GM10847 (cell line): ENCODE data around the gene ZBTB1.

Experiments used
- POLR2A ChIP-seq: IDR thresholded peaks from 2 replicates; pipeline ENCODE4 v1.6.1; 2011; ENCODE audit not compliant: insufficient read length; ENCODE audit errors: extremely low read depth

ZBTB1 gene

GRCh38 chr14:64507376-64508156, 3.0 kb downstream of the ZBTB1 start:
- no peak for TF ChIP-seq POLR2A

DNA sequence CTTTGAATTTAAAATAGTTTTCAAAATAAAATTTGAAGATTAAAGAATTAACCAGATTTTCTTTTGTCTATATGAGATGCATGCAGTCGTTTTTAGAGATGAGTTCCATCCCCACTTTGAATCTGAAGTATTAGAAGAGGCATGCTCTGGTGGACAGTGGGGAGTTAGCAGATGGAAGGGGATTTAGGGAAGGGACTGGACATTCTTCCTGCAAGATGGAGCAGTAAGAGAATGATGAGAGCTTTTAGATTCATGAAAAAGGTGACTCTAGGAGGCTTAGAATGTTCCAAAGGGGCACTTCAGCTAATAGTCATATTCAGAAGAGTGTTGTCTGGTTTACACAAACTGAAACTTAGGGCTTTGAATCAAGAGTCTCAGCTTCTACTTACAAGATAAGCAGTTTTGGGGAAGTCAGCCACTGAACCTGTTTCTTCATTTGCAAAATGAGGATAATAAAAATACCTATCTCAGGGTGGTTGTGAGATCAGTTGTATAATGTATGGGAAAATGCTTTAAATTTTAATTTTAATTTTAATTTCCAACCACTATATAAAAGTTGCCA, 3.7 kb downstream of the ZBTB1 start:
- no peak for TF ChIP-seq POLR2A

DNA sequence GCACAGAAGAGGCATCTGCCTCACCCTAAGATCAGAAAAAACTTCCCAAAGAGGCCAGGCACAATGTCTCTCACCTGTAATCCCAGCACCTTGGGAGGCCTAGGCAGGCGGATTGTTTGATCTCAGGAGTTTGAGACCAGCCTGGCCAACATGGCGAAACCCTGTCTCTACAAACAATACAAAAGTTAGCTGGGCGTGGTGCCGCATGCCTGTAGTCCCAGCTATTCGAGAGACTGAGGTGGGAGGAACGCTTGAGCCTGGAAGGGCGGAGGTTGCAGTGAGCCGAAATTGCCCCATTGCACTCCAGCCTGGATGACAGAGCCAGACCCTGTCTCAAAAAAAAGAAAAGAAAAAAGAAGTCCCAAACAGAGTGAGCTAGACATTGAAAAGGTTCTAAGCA, 4.5 kb downstream of the ZBTB1 start:
- TF ChIP-seq POLR2A, result no peak

DNA sequence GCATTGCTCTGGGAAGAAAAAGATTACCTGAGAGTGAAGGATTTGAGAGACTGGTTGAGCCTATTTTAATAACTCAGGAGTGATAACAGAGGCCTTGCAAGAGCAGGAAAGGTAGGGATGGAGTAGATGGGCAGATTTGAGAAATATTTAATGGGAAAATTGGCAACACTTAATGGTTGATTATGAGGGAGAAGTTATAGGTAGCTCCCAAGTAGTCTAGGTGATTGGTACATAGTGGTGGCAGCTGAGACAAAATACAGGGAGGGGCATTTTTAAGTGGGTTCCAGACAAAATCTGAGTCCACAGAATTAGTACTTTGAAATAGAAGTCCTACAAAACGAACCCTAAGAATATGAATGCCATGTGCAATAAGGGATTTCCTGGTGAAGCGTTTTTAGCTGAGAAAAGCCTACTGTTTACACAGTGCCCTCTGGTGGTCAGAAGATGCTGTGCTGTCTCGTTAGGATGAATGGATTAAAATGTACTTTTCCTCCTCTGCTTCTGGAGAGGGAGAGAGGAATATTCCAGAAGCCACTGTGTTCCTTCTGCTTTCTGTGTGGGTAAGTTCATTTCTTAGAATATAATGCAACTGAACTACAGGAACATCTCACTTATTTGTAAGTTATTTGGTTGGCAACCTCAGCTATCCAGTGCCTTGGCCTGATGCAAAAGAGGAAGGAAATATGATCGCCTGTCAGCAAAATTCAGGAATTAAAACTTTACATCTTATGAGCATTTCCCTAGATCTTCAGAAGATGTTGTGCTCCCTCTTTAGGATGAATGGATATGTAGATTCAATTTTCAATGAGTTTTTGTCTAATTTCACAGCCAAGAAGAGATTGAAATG, 6.5 kb downstream of the ZBTB1 start:
- no peak for TF ChIP-seq POLR2A

- no peak for TF ChIP-seq POLR2A
Measured at GRCh38 chr14:64513271-64513670, 8.7 kb downstream of the ZBTB1 start.

DNA sequence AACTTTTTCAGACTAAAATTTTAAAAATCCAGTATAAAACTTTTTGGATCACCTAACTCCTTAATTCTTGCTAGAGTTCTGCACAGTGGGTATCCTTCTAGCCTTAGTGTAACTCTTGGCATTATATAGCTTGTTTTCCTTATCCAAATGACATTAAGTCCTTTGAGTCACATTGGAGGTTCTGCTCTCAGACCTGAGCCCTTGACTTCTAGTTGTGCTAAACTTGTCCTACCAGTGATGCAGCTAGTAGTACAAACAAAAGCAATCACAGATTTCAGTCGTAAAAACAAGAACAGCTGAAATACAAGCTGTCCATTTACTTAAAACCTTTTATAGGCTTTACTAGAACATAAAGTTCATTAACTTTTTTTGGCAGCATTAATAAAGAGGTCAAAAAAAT, 10.5 kb downstream of the ZBTB1 start:
- TF ChIP-seq POLR2A, result no peak

DNA sequence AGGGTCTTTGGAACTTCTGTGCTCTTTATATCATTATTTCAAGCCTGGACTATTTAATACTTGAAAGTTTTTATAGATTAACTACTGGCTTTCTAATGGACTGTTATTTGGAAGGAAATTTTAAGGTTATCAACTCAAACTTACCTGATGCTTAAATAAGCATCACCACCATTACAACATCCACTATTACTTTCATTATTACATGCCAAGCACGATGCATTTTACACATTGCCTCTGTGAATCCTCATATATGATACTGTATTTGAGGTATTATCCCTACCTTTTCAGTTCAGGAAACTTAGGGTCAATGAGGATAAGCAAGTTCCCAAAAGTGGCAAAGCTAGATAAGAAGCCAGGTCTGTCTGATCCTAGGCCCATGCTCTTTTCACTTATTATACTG, 12.4 kb downstream of the ZBTB1 start:
- no peak for TF ChIP-seq POLR2A

DNA sequence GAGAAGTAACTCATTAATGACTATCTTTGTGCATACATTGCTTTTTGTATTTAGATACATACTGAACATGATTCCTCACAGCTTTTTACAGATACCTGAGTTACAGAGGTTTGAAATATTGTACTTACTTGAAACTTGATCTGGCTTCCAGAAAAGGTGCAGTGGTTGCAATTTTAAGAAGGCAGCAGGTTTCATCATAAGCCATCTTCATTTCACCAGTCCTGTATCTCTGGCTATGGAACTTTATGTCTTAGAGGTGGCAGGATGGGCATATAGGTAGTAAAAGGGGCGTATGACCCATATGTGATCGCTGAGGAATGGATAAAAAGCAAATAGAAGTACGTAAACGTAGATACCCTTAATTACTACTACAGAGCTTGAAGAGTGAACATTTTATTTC, 13.7 kb downstream of the ZBTB1 start:
- no peak for TF ChIP-seq POLR2A

DNA sequence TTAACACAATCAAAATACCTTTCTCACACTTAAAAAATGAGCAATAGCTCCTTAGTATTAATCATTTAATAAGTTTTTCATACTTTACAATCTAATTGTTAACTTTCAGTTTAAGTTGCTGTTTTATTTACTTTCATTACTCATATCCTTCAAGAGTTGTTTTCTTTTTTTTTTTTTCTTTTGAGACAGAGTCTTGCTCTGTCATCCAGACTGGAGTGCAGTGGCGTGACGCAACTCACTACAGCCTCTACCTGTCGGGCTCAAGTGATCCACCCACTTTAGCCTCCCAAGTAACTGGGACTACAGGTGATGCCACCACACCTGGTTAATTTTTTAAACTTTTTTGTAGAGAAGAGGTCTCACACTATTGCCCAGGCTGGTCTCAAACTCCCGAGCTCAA, 16.1 kb downstream of the ZBTB1 start:
- TF ChIP-seq POLR2A, result no peak

- no peak for TF ChIP-seq POLR2A
Measured at GRCh38 chr14:64522591-64523355, 18.2 kb downstream of the ZBTB1 start.

- TF ChIP-seq POLR2A, result no peak
Measured at GRCh38 chr14:64525354-64525753, 20.8 kb downstream of the ZBTB1 start.

- TF ChIP-seq POLR2A, result no peak
Measured at GRCh38 chr14:64531567-64531966, 27.0 kb downstream of the ZBTB1 start.

GRCh38 chr14:64536488-64537245, 32.1 kb downstream of the ZBTB1 start:
- no peak for TF ChIP-seq POLR2A

DNA sequence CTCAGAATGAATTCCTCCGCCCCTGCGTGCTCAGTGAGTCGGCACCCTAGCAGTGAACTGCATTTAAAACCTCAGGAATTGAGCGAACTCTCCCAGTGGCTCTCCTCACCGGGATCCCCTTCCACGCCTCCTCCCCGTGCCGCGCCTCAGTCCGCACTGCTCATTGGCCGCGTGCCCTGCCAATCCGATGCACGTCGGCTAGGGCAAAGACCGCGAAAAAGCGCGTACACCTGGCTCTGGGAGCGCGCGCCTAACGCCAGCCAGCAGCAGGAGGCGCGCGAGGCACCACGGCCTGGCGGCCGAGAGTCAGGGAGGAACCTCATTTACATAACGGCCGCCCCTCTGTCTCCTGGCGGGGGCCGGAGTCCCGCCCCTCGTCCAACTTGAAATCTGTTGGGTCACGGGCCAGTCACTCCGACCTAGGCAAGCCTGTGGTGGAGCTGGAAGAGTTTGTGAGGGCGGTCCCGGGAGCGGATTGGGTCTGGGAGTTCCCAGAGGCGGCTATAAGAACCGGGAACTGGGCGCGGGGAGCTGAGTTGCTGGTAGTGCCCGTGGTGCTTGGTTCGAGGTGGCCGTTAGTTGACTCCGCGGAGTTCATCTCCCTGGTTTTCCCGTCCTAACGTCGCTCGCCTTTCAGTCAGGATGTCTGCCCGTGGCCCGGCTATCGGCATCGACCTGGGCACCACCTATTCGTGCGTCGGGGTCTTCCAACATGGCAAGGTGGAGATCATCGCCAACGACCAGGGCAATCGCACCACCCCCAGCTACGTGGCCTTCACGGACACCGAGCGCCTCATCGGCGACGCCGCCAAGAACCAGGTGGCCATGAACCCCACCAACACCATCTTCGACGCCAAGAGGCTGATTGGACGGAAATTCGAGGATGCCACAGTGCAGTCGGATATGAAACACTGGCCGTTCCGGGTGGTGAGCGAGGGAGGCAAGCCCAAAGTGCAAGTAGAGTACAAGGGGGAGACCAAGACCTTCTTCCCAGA, 35.9 kb downstream of the ZBTB1 start, which contains the start of gene HSPA2:
HSPA2 (plus strand) TSS at position 534 of the 995 bp plus-strand sequence; CDS start at position 643, 109 bp downstream.
- TF ChIP-seq POLR2A, result peak; percentile 76
